Endothelial cell of umbilical vein (primary cell): ENCODE data around the gene NUP214. TPM values are rescaled to one million over a fixed set of nuclear protein-coding genes. Genes with fewer than 3 reads are reported as not detected.

ENCODE experiments used
- BruUV-seq: library from RNA; stranded (reverse); fragments of 400-500 nt; replicated peaks from 2 replicates; lab custom pipeline; 2021; lab: Mats Ljungman, UMichigan
- CTCF ChIA-PET: fragments of 300-600, 350-600 bp; sonication (Branson Sonifier 250); formaldehyde crosslinking; loops from one replicate; lab custom pipeline; 2021; ENCODE audit warnings: antibody characterized with exemption, inconsistent platforms; lab: Charles Lee
- POLR2A ChIA-PET: fragments of 300-600, 350-600 bp; sonication (Branson Sonifier 250); formaldehyde crosslinking; loops from one replicate; lab custom pipeline; 2021; ENCODE audit warnings: antibody characterized with exemption, inconsistent platforms; lab: Charles Lee
- DNase-seq: peaks from one replicate; pipeline ENCODE4 v3.0.0-alpha.2; 2011; ENCODE audit warnings: low read depth, low spot score
- FAIRE-seq: peaks from 2 replicates; lab custom pipeline; 2011; peaks lifted over from hg19 to GRCh38; lab: Jason Lieb, UNC
- H2AFZ ChIP-seq: 2 replicates; pipeline ENCODE4 v1.6.0; 2012; ENCODE audit warnings: low read depth, low read length, control low read depth, inconsistent platforms
- H3K27ac ChIP-seq: 2 replicates; pipeline ENCODE4 v1.5.1; 2011; ENCODE audit warnings: low read depth, mild to moderate bottlenecking, control low read depth, low read length, moderate library complexity; ENCODE audit not compliant: insufficient read depth
- H3K27me3 ChIP-seq, 2 experiments: 2 replicates each; pipeline versions ENCODE4 v1.6.0 to v1.6.1; 2011; ENCODE audit warnings: low read length in 2 of 2, mixed read lengths in 1 of 2; ENCODE audit not compliant: control insufficient read depth in 2 of 2, insufficient read depth in 2 of 2
- H3K36me3 ChIP-seq, 2 experiments: 2 replicates in 1 of 2; 3 replicates in 1 of 2; pipeline ENCODE4 v1.5.1; 2011; ENCODE audit warnings: low read length in 2 of 2, mild to moderate bottlenecking in 1 of 2, moderate library complexity in 1 of 2; ENCODE audit not compliant: control insufficient read depth in 2 of 2, insufficient read depth in 2 of 2; ENCODE audit errors: extremely low read depth in 1 of 2
- H3K4me1 ChIP-seq: 3 replicates; pipeline ENCODE4 v1.5.1; 2011; ENCODE audit warnings: mild to moderate bottlenecking, low read length; ENCODE audit not compliant: control insufficient read depth, insufficient read depth; ENCODE audit errors: extremely low read depth
- H3K4me2 ChIP-seq: 2 replicates; pipeline ENCODE4 v1.6.1; 2011; ENCODE audit warnings: low read length, control low read depth, mixed read lengths; ENCODE audit not compliant: insufficient read depth
- H3K4me3 ChIP-seq, 3 experiments: fragments of 200-600 bp in 1 of 3; sonication (generic), shearing (Covaris generic) in 1 of 3; replicated peaks in 1 of 3; 2 replicates each; pipeline ENCODE4 v1.5.1; 2011 to 2016; ENCODE audit warnings: control low read depth in 3 of 3, low read length in 3 of 3, mild to moderate bottlenecking in 2 of 3, inconsistent platforms in 1 of 3, low read depth in 1 of 3, moderate library complexity in 1 of 3; ENCODE audit not compliant: insufficient read depth in 1 of 3
- H3K79me2 ChIP-seq: 2 replicates; pipeline ENCODE4 v1.6.0; 2012; ENCODE audit warnings: low read length, inconsistent platforms; ENCODE audit not compliant: control insufficient read depth, insufficient read depth
- H3K9ac ChIP-seq: replicated peaks from 2 replicates; pipeline ENCODE3; 2011; ENCODE audit warnings: low read length, control low read depth; ENCODE audit not compliant: insufficient read depth; ENCODE audit errors: extremely low read depth
- H3K9me1 ChIP-seq: replicated peaks from 3 replicates; pipeline ENCODE4 v1.6.0; 2011; ENCODE audit warnings: mild to moderate bottlenecking, low read length; ENCODE audit not compliant: control insufficient read depth, insufficient read depth; ENCODE audit errors: extremely low read depth
- H3K9me3 ChIP-seq: replicated peaks from 2 replicates; pipeline ENCODE4 v1.5.1; 2012; ENCODE audit warnings: low read length, inconsistent platforms; ENCODE audit not compliant: control insufficient read depth, insufficient read depth
- H4K20me1 ChIP-seq: replicated peaks from 2 replicates; pipeline ENCODE3; 2011; ENCODE audit warnings: mild to moderate bottlenecking, low read length; ENCODE audit not compliant: control insufficient read depth, insufficient read depth; ENCODE audit errors: extremely low read depth
- CTCF ChIP-seq, 2 donors: IDR thresholded peaks; 1 replicate in 1 of 2; 2 replicates in 1 of 2; pipeline ENCODE4 v1.5.1; 2011; ENCODE audit warnings: low read length in 2 of 2, mild to moderate bottlenecking in 2 of 2, moderate library complexity in 2 of 2, control low read depth in 1 of 2, inconsistent platforms in 1 of 2, low read depth in 1 of 2; ENCODE audit not compliant: insufficient read depth in 1 of 2; ENCODE audit errors: extremely low read depth in 1 of 2
- EZH2 ChIP-seq: IDR thresholded peaks from 2 replicates; pipeline ENCODE4 v1.6.1; 2012; ENCODE audit warnings: borderline replicate concordance, low read depth, mild to moderate bottlenecking, moderate library complexity, low read length, inconsistent platforms; ENCODE audit not compliant: severe bottlenecking
- FOS ChIP-seq: IDR thresholded peaks from 2 replicates; pipeline ENCODE4 v1.6.1; 2011; ENCODE audit warnings: mild to moderate bottlenecking, low read length, moderate library complexity, borderline replicate concordance; ENCODE audit not compliant: insufficient read depth
- GATA2 ChIP-seq: IDR thresholded peaks from 2 replicates; pipeline ENCODE4 v1.7.0; 2011; ENCODE audit warnings: low read depth, mild to moderate bottlenecking, moderate library complexity, mixed read lengths, low read length; ENCODE audit not compliant: insufficient read length, insufficient read depth
- JUN ChIP-seq: IDR thresholded peaks from 2 replicates; pipeline ENCODE4 v1.6.1; 2011; ENCODE audit warnings: borderline replicate concordance, low read depth; ENCODE audit not compliant: insufficient read length, insufficient read depth
- MYC ChIP-seq: IDR thresholded peaks from one replicate; pipeline ENCODE4 v1.6.1; 2011; ENCODE audit warnings: mild to moderate bottlenecking, low read depth, low read length
- POLR2A ChIP-seq: IDR thresholded peaks from 2 replicates; pipeline ENCODE4 v1.6.1; 2012; ENCODE audit warnings: low read depth, mild to moderate bottlenecking, control low read depth, low read length
- POLR2AphosphoS5 ChIP-seq: IDR thresholded peaks from 2 replicates; pipeline ENCODE4 v1.6.1; 2012; ENCODE audit warnings: low read depth, mild to moderate bottlenecking, control low read depth, low read length, moderate library complexity; ENCODE audit not compliant: insufficient read depth
- dilution Hi-C: fragments of 300-500 bp; cut with MboI; formaldehyde crosslinking; loops from one replicate; pipeline ENCODE4 v1.15.0; 2019; ENCODE audit warnings: low sequenced_read_pairs; ENCODE audit not compliant: extremely low pct_ligation_motif_present
- intact Hi-C: fragments of 100-400 bp; cut with micrococcal nuclease; formaldehyde crosslinking; loops from one replicate; pipeline ENCODE4 v1.10.0; 2022
- polyA plus RNA-seq, 4 experiments: library from polyadenylated mRNA; depleted of rRNA in 3 of 4; stranded (reverse) in 3 of 4; unstranded in 1 of 4; fragments of >200 nt; gene quantifications; 2 replicates each; pipeline versions ENCODE4 v1.2.1 to v1.2.3, GENCODE V29; 2011 to 2012; ENCODE audit warnings: missing spikeins in 1 of 4
- total RNA-seq: library from RNA; stranded (reverse); gene quantifications from 2 replicates; pipeline ENCODE4 v1.2.3, GENCODE V29; 2021
- TF ChIP-seq, protein P1 (sequence below): IDR thresholded peaks from 2 replicates; pipeline ENCODE4 v1.6.1; 2011; ENCODE audit not compliant: insufficient read depth, insufficient read length

The NUP214 gene
- total and polyA plus RNA-seq, 2 donors (not counting 3 experiments of a cell fraction or from before 2014, with no cell fraction given), result 28.7 to 65.9 TPM

DNA sequence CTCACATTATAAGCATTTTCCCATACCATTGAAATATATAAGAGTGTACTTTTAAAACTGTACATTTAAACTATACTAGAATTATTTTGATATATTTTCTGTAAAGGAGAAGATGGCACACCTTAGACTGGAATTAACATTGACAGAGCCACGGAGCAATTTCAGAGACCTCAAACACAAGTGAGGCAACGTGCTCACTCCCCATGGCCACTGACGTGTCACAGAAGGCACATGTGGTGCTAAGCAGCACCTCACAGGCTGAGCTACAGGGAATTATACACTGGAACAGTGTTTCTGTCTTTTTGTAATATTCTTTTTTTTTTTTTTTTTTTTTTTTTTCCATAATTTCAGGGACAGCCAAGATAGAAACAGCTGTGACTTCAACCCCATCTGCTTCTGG is 66.5 kb downstream of the NUP214 start:
- BruUV-seq, result no TSS peak
- ChIA-PET POLR2A (interaction anchor here (0.6 to 0.7 kb wide), 2 partner anchors 22 to 126 kb away, joined by 4 to 8 read pairs; no protein-coding TSS in a partner anchor), CTCF (interaction anchor here (0.6 to 1.8 kb wide), 6 partner anchors 8 to 183 kb away, joined by 3 to 7 read pairs (median 4); partner anchors contain the start of gene LAMC3)
- Histone ChIP-seq H3K9me1 (no peaks in the 10 kb centered on the region), H3K4me1 (no peaks in the 10 kb centered on the region), H3K27me3 (no peaks in the 10 kb centered on the region), H3K4me3 (no peak overlapping the region), H3K36me3 (peaks cover 4 to 20% of the 10 kb centered on the region in 2 experiments), H2AFZ (no peak overlapping the region), H3K9me3 (no peaks in the 10 kb centered on the region), H4K20me1 (no peaks in the 10 kb centered on the region), H3K4me2 (no peak overlapping the region), H3K9ac (no peak overlapping the region), H3K79me2 (no peaks in the 10 kb centered on the region), H3K27ac (no peak overlapping the region)
- intact Hi-C loops (no loop called here), dilution Hi-C loops (no loop called here)
- FAIRE-seq (no peak), DNase-seq (no peak)
- TF ChIP-seq POLR2A (no peak), POLR2AphosphoS5 (no peak), JUN (no peak)
- TF ChIP-seq, protein P1, sequence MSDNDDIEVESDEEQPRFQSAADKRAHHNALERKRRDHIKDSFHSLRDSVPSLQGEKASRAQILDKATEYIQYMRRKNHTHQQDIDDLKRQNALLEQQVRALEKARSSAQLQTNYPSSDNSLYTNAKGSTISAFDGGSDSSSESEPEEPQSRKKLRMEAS, result no peak

DNA sequence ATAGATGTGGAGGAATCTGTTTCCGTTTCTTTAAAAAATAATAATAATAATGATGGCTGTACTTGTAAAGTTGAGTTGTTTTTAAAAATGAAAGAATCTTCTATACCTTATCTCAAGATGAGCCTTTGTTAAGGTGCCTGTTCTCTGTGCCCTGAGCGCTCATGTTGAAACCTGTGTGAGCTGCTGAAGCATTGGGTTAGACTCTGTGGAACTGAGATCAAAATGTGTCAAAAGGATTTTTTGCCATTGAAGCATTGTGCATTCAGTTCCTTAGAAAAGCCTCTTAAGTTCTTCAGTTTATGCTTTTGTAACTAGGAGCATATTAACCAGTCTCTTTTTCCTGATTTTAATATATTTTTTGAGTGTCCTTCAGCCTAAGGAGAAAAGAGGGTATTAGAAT is 67.7 kb downstream of the NUP214 start:
- no peak for FAIRE-seq
- peaks cover 13 to 23% of the 10 kb centered on the region in 2 experiments for H3K36me3 ChIP-seq

More for the DNA sequence above, 67.7 kb downstream of the NUP214 start:
- POLR2A ChIA-PET, result no interaction called here
- Histone ChIP-seq H3K4me2 (no peak overlapping the region), H3K9me3 (no peaks in the 10 kb centered on the region), H4K20me1 (no peaks in the 10 kb centered on the region), H3K9me1 (no peaks in the 10 kb centered on the region), H2AFZ (no peak overlapping the region), H3K27ac (no peak overlapping the region), H3K9ac (no peak overlapping the region), H3K4me3 (no peak overlapping the region), H3K27me3 (no peaks in the 10 kb centered on the region), H3K4me1 (no peaks in the 10 kb centered on the region), H3K79me2 (no peaks in the 10 kb centered on the region)
- intact Hi-C loops, result no loop called here
- no peak for TF ChIP-seq GATA2
- TF ChIP-seq MYC, result no peak
- no peak for TF ChIP-seq CTCF (IDR thresholded peaks at IDR 0.05; ENCODE audit: extremely low read depth in 1 of 2, insufficient read depth in 1 of 2, low read depth in 1 of 2, low read length in 2 of 2)
- TF ChIP-seq JUN, result no peak
- no peak for TF ChIP-seq POLR2AphosphoS5
- TF ChIP-seq, protein P1, result no peak
- TF ChIP-seq POLR2A, result no peak
- no peak for TF ChIP-seq EZH2
- no peak for TF ChIP-seq FOS
- dilution Hi-C loops, result no loop called here
- no peak for DNase-seq
- CTCF ChIA-PET, result interaction anchor here (1.5 kb wide), 1 partner anchor 17 kb away, joined by 5 read pairs; no protein-coding TSS in a partner anchor
- no TSS peak for BruUV-seq
